ENCODE results near the gene ZNF805.

DNA sequence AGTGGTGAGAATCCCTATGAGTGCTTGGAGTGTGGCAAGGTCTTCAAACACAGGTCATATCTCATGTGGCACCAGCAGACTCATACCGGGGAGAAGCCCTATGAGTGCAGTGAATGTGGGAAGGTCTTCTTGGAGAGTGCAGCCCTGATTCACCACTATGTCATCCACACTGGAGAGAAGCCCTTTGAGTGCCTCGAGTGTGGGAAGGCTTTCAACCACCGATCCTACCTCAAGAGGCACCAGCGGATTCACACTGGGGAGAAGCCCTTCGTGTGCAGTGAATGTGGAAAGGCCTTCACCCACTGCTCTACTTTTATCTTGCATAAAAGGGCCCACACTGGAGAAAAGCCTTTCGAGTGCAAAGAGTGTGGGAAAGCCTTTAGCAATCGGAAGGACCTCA lies 28.3 kb upstream of the ZNF805 start:
- TF ChIP-seq CTCF (conservative IDR thresholded peaks at IDR 0.05; ENCODE audit: low read length) (no peak), EZH2phosphoT487 (IDR thresholded peaks at IDR 0.05; ENCODE audit: borderline replicate concordance, low read depth, low read length) (no peak)
